ENCODE data around the gene SELENBP1.

Gene SELENBP1

GRCh38 chr1:151318975-151319374, 53.5 kb downstream of the SELENBP1 start:
- no peak for DNase-seq (ENCODE audit: low read depth, low spot score)
- no peak overlapping the region for H3K4me3 ChIP-seq (ENCODE audit: low read length)

- no peak for DNase-seq (ENCODE audit: low read depth, low spot score)
- no peak overlapping the region for H3K4me3 ChIP-seq (ENCODE audit: low read length)
Observed at GRCh38 chr1:151315565-151316235, 56.8 kb downstream of the SELENBP1 start.
